ENCODE measurements around the gene PRKG1. TPM values are rescaled to one million over a fixed set of nuclear protein-coding genes. Genes with fewer than 3 reads are reported as not detected.

Gene PRKG1
- total and polyA plus RNA-seq, 2 of the 8 experiments (the other 6 are each of a cell fraction or from before 2014, with no cell fraction given) = 4.2 to 15.2 TPM

DNA sequence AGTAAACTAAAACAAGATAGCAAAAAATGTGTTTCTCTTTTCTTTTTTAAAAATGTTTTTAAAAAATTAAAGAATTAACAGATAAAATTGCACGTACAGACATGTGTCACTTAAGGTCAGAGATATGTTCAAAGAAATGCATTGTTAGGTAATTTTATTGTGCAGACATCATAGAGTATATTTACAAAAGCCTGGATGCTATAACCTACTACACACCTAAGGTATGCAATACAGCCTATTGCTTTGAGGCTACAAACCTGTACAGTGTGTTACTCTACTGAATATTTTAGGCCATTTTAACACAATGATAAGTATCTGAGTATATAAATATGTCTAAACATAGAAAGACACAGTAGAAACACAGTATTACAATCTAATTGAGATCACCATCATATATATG lies 253.1 kb downstream of the PRKG1 start (continued):
- TF ChIP-seq SIRT6 (IDR thresholded peaks at IDR 0.05; ENCODE audit: low read length) = no peak
- no peak for TF ChIP-seq BCL11A (IDR thresholded peaks at IDR 0.05; ENCODE audit: low read depth in 2 of 2, low read length in 2 of 2)
- TF ChIP-seq BACH1 (IDR thresholded peaks at IDR 0.05; ENCODE audit: low read length) = no peak

Data from H1 (cell line).